Measurements from ENCODE around the gene PTCD3. TPM values are rescaled to one million over a fixed set of nuclear protein-coding genes. Genes with fewer than 3 reads are reported as not detected.

PTCD3 gene
- total RNA-seq, 1 experiment from 2014 or later, result 245 TPM

- H3K9me3 ChIP-seq (replicated peaks), result no peaks in the 10 kb centered on the region
- H3K27me3 ChIP-seq, result no peaks in the 10 kb centered on the region
- no peak for DNase-seq
- peaks cover 6% of the 10 kb centered on the region for H3K4me1 ChIP-seq
- H3K4me3 ChIP-seq, result no peak overlapping the region
- H3K27ac ChIP-seq, result no peak overlapping the region
- H3K36me3 ChIP-seq, result peaks cover 66% of the 10 kb centered on the region
Measured at GRCh38 chr2:86074256-86074655, 31.8 kb upstream of the PTCD3 start.

GRCh38 chr2:86074811-86075210 is 31.2 kb upstream of the PTCD3 start:
- Histone ChIP-seq H3K9me3 (replicated peaks) (no peaks in the 10 kb centered on the region), H3K36me3 (peaks cover 66% of the 10 kb centered on the region), H3K27ac (no peak overlapping the region), H3K4me1 (peaks cover under 1% of the 10 kb centered on the region), H3K27me3 (no peaks in the 10 kb centered on the region), H3K4me3 (no peak overlapping the region)
- no peak for DNase-seq

GRCh38 chr2:86075886-86076285 is 30.1 kb upstream of the PTCD3 start:
- Histone ChIP-seq H3K4me3 (no peak overlapping the region), H3K27ac (no peak overlapping the region), H3K9me3 (replicated peaks) (no peaks in the 10 kb centered on the region), H3K36me3 (peaks cover 66% of the 10 kb centered on the region), H3K27me3 (no peaks in the 10 kb centered on the region), H3K4me1 (no peaks in the 10 kb centered on the region; the same call in 1 of the 2 replicates)
- DNase-seq, result no peak

GRCh38 chr2:86078774-86079545 is 27.1 kb upstream of the PTCD3 start:
- no peaks in the 10 kb centered on the region for H3K9me3 ChIP-seq (replicated peaks)
- DNase-seq, result peak; percentile 49 to 78
- H3K27me3 ChIP-seq, result no peaks in the 10 kb centered on the region
- no peaks in the 10 kb centered on the region; the same call in none of the 2 replicates for H3K4me1 ChIP-seq
- no peak overlapping the region for H3K27ac ChIP-seq
- peaks cover 72% of the 10 kb centered on the region for H3K36me3 ChIP-seq
- H3K4me3 ChIP-seq, result no peak overlapping the region

- DNase-seq, result peak; percentile 83 to 87
- Histone ChIP-seq H3K9me3 (replicated peaks) (no peaks in the 10 kb centered on the region), H3K4me3 (no peak overlapping the region), H3K4me1 (no peaks in the 10 kb centered on the region; the same call in none of the 2 replicates), H3K36me3 (peaks cover 71% of the 10 kb centered on the region), H3K27ac (no peak overlapping the region), H3K27me3 (no peaks in the 10 kb centered on the region)
Measured at GRCh38 chr2:86079981-86080911, 25.8 kb upstream of the PTCD3 start.

GRCh38 chr2:86081724-86082123 is 24.3 kb upstream of the PTCD3 start:
- Histone ChIP-seq H3K27me3 (no peaks in the 10 kb centered on the region), H3K9me3 (replicated peaks) (no peaks in the 10 kb centered on the region), H3K4me1 (no peaks in the 10 kb centered on the region; the same call in none of the 2 replicates), H3K36me3 (peaks cover 73% of the 10 kb centered on the region), H3K4me3 (no peak overlapping the region), H3K27ac (no peak overlapping the region)
- no peak for DNase-seq

- Histone ChIP-seq H3K27me3 (no peaks in the 10 kb centered on the region), H3K9me3 (replicated peaks) (no peaks in the 10 kb centered on the region), H3K27ac (no peak overlapping the region), H3K36me3 (peaks cover 76% of the 10 kb centered on the region), H3K4me1 (no peaks in the 10 kb centered on the region; the same call in none of the 2 replicates), H3K4me3 (no peak overlapping the region)
- no peak for DNase-seq
Measured at GRCh38 chr2:86082756-86083155, 23.3 kb upstream of the PTCD3 start.

GRCh38 chr2:86087936-86088850 is 17.8 kb upstream of the PTCD3 start:
- Histone ChIP-seq H3K36me3 (peaks cover 79% of the 10 kb centered on the region), H3K27me3 (no peaks in the 10 kb centered on the region), H3K4me1 (no peaks in the 10 kb centered on the region; the same call in 1 of the 2 replicates), H3K27ac (no peak overlapping the region), H3K4me3 (no peak overlapping the region), H3K9me3 (replicated peaks) (no peaks in the 10 kb centered on the region)
- DNase-seq, result no peak

GRCh38 chr2:86094229-86094628 is 11.8 kb upstream of the PTCD3 start:
- no peak for DNase-seq
- Histone ChIP-seq H3K4me1 (no peaks in the 10 kb centered on the region), H3K36me3 (peaks cover 78% of the 10 kb centered on the region), H3K9me3 (replicated peaks) (no peaks in the 10 kb centered on the region), H3K27me3 (no peaks in the 10 kb centered on the region), H3K27ac (no peak overlapping the region), H3K4me3 (no peak overlapping the region)

GRCh38 chr2:86097114-86097896 is 8.7 kb upstream of the PTCD3 start:
- no peaks in the 10 kb centered on the region for H3K27me3 ChIP-seq
- no peak overlapping the region for H3K27ac ChIP-seq
- peaks cover 73% of the 10 kb centered on the region for H3K36me3 ChIP-seq
- no peaks in the 10 kb centered on the region for H3K4me1 ChIP-seq
- no peaks in the 10 kb centered on the region for H3K9me3 ChIP-seq (replicated peaks)
- H3K4me3 ChIP-seq, result no peak overlapping the region
- no peak for DNase-seq

- Histone ChIP-seq H3K27me3 (no peaks in the 10 kb centered on the region), H3K4me1 (no peaks in the 10 kb centered on the region), H3K36me3 (peaks cover 76% of the 10 kb centered on the region), H3K4me3 (no peak overlapping the region), H3K27ac (no peak overlapping the region), H3K9me3 (replicated peaks) (no peaks in the 10 kb centered on the region)
- no peak for DNase-seq
Measured at GRCh38 chr2:86097913-86098312, 8.1 kb upstream of the PTCD3 start.

- no peak overlapping the region for H3K27ac ChIP-seq
- no peaks in the 10 kb centered on the region for H3K9me3 ChIP-seq (replicated peaks)
- no peaks in the 10 kb centered on the region for H3K4me1 ChIP-seq
- no peak for DNase-seq
- no peaks in the 10 kb centered on the region for H3K27me3 ChIP-seq
- peaks cover 46% of the 10 kb centered on the region for H3K36me3 ChIP-seq
- H3K4me3 ChIP-seq, result no peak overlapping the region
Measured at GRCh38 chr2:86102157-86102556, 3.9 kb upstream of the PTCD3 start.

- DNase-seq, result peak; percentile 94 to 97
- no peaks in the 10 kb centered on the region for H3K27me3 ChIP-seq
- peaks cover 45% of the 10 kb centered on the region for H3K36me3 ChIP-seq
Measured at GRCh38 chr2:86105252-86105968, 625 bp upstream of the PTCD3 start, which contains the start of gene POLR1A. Gene POLR1A (minus strand): TSS chr2:86105886. CDS start chr2:86105776, 110 bp downstream.

More at GRCh38 chr2:86105252-86105968, 625 bp upstream of the PTCD3 start, which contains the start of gene POLR1A:
- Histone ChIP-seq H3K4me3 (peak within 1 kb of the TSS; percentile 81), H3K27ac (peak within 1 kb of the TSS; percentile 94), H3K4me1 (no peaks in the 10 kb centered on the region), H3K9me3 (replicated peaks) (no peaks in the 10 kb centered on the region)
